Neural cell (in vitro differentiated cells): Measurements from ENCODE around the gene DOK7. TPM values are rescaled to one million over a fixed set of nuclear protein-coding genes. Genes with fewer than 3 reads are reported as not detected.

Experiments
- H2AFZ ChIP-seq: fragments of 200-600, 300-800 bp; sonication (generic), shearing (Covaris generic); 2 replicates; pipeline ENCODE4 v1.6.0; 2014; ENCODE audit warnings: low read depth, mild to moderate bottlenecking, antibody characterized with exemption, low read length, moderate library complexity
- H3F3A ChIP-seq: fragments of 200-600 bp; shearing (Covaris generic); 2 replicates; pipeline ENCODE4 v1.6.1; 2016; ENCODE audit warnings: mild to moderate bottlenecking, moderate library complexity, mixed read lengths, antibody characterized with exemption, low read length; ENCODE audit not compliant: insufficient read depth, poor library complexity, severe bottlenecking
- H3K27ac ChIP-seq: fragments of 200-600, 300-800 bp; sonication (generic), shearing (Covaris generic); 2 replicates; pipeline ENCODE4 v1.5.1; 2014; ENCODE audit warnings: mild to moderate bottlenecking, low read length, moderate library complexity
- H3K27me3 ChIP-seq: fragments of 300-800, 200-600 bp; sonication (generic), shearing (Covaris generic); 2 replicates; pipeline ENCODE4 v1.6.0; 2014; ENCODE audit warnings: mild to moderate bottlenecking, low read depth, low read length, moderate library complexity; ENCODE audit not compliant: insufficient read depth
- H3K36me3 ChIP-seq: fragments of 300-800, 200-600 bp; sonication (generic), shearing (Covaris generic); 2 replicates; pipeline ENCODE4 v1.5.1; 2014; ENCODE audit warnings: mild to moderate bottlenecking, antibody characterized with exemption, low read length, moderate library complexity; ENCODE audit not compliant: insufficient read depth
- H3K4me2 ChIP-seq: fragments of 300-800, 200-600 bp; sonication (generic), shearing (Covaris generic); 2 replicates; pipeline ENCODE4 v1.6.0; 2014; ENCODE audit warnings: mild to moderate bottlenecking, low read length
- H3K4me3 ChIP-seq: fragments of 300-800, 200-600 bp; sonication (generic), shearing (Covaris generic); 2 replicates; pipeline ENCODE4 v1.5.1; 2014; ENCODE audit warnings: mild to moderate bottlenecking, low read length, moderate library complexity
- H3K79me2 ChIP-seq: fragments of 200-600 bp; shearing (Covaris generic); replicated peaks from 2 replicates; pipeline ENCODE4 v1.6.0; 2014; ENCODE audit warnings: mild to moderate bottlenecking, low read length, moderate library complexity; ENCODE audit not compliant: insufficient read depth
- H3K9ac ChIP-seq: fragments of 300-800, 200-600 bp; sonication (generic), shearing (Covaris generic); 2 replicates; pipeline ENCODE4 v1.6.1; 2016; ENCODE audit warnings: mild to moderate bottlenecking, low read length, mixed read lengths
- H3K9me2 ChIP-seq: fragments of 200-600 bp; shearing (Covaris generic); 2 replicates; pipeline ENCODE4 v1.6.1; 2016; ENCODE audit warnings: mild to moderate bottlenecking, low read length, mixed read lengths; ENCODE audit not compliant: insufficient read depth
- H3K9me3 ChIP-seq: fragments of 200-600, 300-800 bp; sonication (generic), shearing (Covaris generic); 2 replicates; pipeline ENCODE4 v1.6.1; 2016; ENCODE audit warnings: mild to moderate bottlenecking, mixed run types, low read length, moderate library complexity, mixed read lengths
- H4K20me1 ChIP-seq: fragments of 200-600 bp; shearing (Covaris generic); 2 replicates; pipeline ENCODE4 v1.6.1; 2016; ENCODE audit warnings: mild to moderate bottlenecking, mixed run types; ENCODE audit not compliant: insufficient read depth
- CTCF ChIP-seq: fragments of 450-650 bp; IDR thresholded peaks from 2 replicates; pipeline ENCODE4 v1.5.1; 2014; ENCODE audit warnings: antibody characterized with exemption, mild to moderate bottlenecking, moderate library complexity; ENCODE audit not compliant: poor library complexity, severe bottlenecking
- EP300 ChIP-seq: fragments of 450-650 bp; conservative IDR thresholded peaks from 2 replicates; pipeline ENCODE4 v1.6.1; 2014; ENCODE audit warnings: antibody characterized with exemption, mild to moderate bottlenecking, moderate library complexity; ENCODE audit not compliant: poor library complexity, severe bottlenecking
- EZH2 ChIP-seq: fragments of 200-600, 300-800 bp; shearing (Covaris generic), sonication (generic); IDR thresholded peaks from 2 replicates; pipeline ENCODE4 v1.6.1; 2014; ENCODE audit warnings: antibody characterized with exemption, low read length, borderline replicate concordance, mild to moderate bottlenecking; ENCODE audit not compliant: insufficient read depth, poor library complexity, severe bottlenecking
- MXI1 ChIP-seq: fragments of 450-650 bp; conservative IDR thresholded peaks from 2 replicates; pipeline ENCODE4 v1.6.1; 2014; ENCODE audit warnings: antibody characterized with exemption, mild to moderate bottlenecking; ENCODE audit not compliant: poor library complexity, severe bottlenecking
- POLR2AphosphoS5 ChIP-seq: IDR thresholded peaks from 2 replicates; pipeline ENCODE4 v1.6.1; 2012
- RAD21 ChIP-seq: fragments of 450-650 bp; conservative IDR thresholded peaks from 2 replicates; pipeline ENCODE4 v1.6.1; 2014; ENCODE audit warnings: antibody characterized with exemption, mild to moderate bottlenecking, moderate library complexity
- REST ChIP-seq: IDR thresholded peaks from 2 replicates; pipeline ENCODE4 v1.6.1; 2012; ENCODE audit warnings: borderline replicate concordance
- SMC3 ChIP-seq: fragments of 450-650 bp; conservative IDR thresholded peaks from 2 replicates; pipeline ENCODE4 v1.6.1; 2014; ENCODE audit warnings: antibody characterized with exemption, mild to moderate bottlenecking, moderate library complexity; ENCODE audit not compliant: poor library complexity
- polyA plus RNA-seq: library from polyadenylated mRNA; depleted of rRNA; stranded (reverse); fragments of >200 nt; gene quantifications from 2 replicates; pipeline ENCODE4 v1.2.3, GENCODE V29; 2014

The DOK7 gene
- polyA plus RNA-seq, 1 donor from 2014 or later, result 0.66 TPM

- Histone ChIP-seq H3K4me3 (no peak overlapping the region), H4K20me1 (no peaks in the 10 kb centered on the region), H2AFZ (no peak overlapping the region), H3F3A (no peaks in the 10 kb centered on the region), H3K9me3 (no peaks in the 10 kb centered on the region), H3K79me2 (no peaks in the 10 kb centered on the region), H3K4me2 (no peak overlapping the region), H3K9me2 (no peaks in the 10 kb centered on the region), H3K27ac (no peak overlapping the region), H3K27me3 (no peaks in the 10 kb centered on the region), H3K36me3 (no peaks in the 10 kb centered on the region), H3K9ac (no peak overlapping the region)
- TF ChIP-seq MXI1 (no peak), EZH2 (no peak), CTCF (no peak), POLR2AphosphoS5 (no peak), REST (no peak), RAD21 (no peak), SMC3 (no peak), EP300 (no peak)
Observed at GRCh38 chr4:3488820-3489219, 25.7 kb downstream of the DOK7 start.

- TF ChIP-seq POLR2AphosphoS5 (no peak), SMC3 (no peak), RAD21 (no peak), REST (no peak)
- H3K9me3 ChIP-seq, result no peaks in the 10 kb centered on the region
- H3K9ac ChIP-seq, result no peak overlapping the region
- no peaks in the 10 kb centered on the region for H4K20me1 ChIP-seq
- no peak overlapping the region for H3K4me3 ChIP-seq
- H3F3A ChIP-seq, result no peaks in the 10 kb centered on the region
- no peaks in the 10 kb centered on the region for H3K27me3 ChIP-seq
- no peak overlapping the region for H3K27ac ChIP-seq
- no peaks in the 10 kb centered on the region for H3K79me2 ChIP-seq
- no peak overlapping the region for H3K4me2 ChIP-seq
- H3K36me3 ChIP-seq, result no peaks in the 10 kb centered on the region
- H3K9me2 ChIP-seq, result no peaks in the 10 kb centered on the region
- no peak overlapping the region for H2AFZ ChIP-seq
Observed at GRCh38 chr4:3489451-3489962, 26.4 kb downstream of the DOK7 start.
